ENCODE data around the gene PIP5K1C. TPM values are rescaled to one million over a fixed set of nuclear protein-coding genes. Genes with fewer than 3 reads are reported as not detected.

PIP5K1C gene
- total RNA-seq, 6 experiments from 2014 or later, result 5.3 to 9.8 (median 7.6) TPM

GRCh38 chr19:3645067-3645396 lies 55.2 kb downstream of the PIP5K1C start:
- WGBS (ENCODE audit: insufficient coverage, low coverage, low lambda C conversion rate, missing lambda C conversion rate), result no CpG with 5 or more reads among the region's 11 CpGs
- intact Hi-C loops (cut with DNase I), result no loop called here
- no peaks in the 10 kb centered on the region for H3K27me3 ChIP-seq
- H3K9me3 ChIP-seq, result no peaks in the 10 kb centered on the region
- TF ChIP-seq POLR2A (IDR thresholded peaks at IDR 0.05), result no peak
- TF ChIP-seq, protein P1, sequence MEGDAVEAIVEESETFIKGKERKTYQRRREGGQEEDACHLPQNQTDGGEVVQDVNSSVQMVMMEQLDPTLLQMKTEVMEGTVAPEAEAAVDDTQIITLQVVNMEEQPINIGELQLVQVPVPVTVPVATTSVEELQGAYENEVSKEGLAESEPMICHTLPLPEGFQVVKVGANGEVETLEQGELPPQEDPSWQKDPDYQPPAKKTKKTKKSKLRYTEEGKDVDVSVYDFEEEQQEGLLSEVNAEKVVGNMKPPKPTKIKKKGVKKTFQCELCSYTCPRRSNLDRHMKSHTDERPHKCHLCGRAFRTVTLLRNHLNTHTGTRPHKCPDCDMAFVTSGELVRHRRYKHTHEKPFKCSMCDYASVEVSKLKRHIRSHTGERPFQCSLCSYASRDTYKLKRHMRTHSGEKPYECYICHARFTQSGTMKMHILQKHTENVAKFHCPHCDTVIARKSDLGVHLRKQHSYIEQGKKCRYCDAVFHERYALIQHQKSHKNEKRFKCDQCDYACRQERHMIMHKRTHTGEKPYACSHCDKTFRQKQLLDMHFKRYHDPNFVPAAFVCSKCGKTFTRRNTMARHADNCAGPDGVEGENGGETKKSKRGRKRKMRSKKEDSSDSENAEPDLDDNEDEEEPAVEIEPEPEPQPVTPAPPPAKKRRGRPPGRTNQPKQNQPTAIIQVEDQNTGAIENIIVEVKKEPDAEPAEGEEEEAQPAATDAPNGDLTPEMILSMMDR (IDR thresholded peaks at IDR 0.05), result no peak
- no peak for DNase-seq
- H3K36me3 ChIP-seq, result peaks cover 0 to under 1% (median 0%) of the 10 kb centered on the region in 4 donors
- H3K27ac ChIP-seq, result no peak overlapping the region
- no peak overlapping the region for H3K4me3 ChIP-seq
- peak in 1 of 4 donors; percentile 1 for ATAC-seq
- peaks cover 0 to 12% (median 5%) of the 10 kb centered on the region in 4 donors for H3K4me1 ChIP-seq

DNA sequence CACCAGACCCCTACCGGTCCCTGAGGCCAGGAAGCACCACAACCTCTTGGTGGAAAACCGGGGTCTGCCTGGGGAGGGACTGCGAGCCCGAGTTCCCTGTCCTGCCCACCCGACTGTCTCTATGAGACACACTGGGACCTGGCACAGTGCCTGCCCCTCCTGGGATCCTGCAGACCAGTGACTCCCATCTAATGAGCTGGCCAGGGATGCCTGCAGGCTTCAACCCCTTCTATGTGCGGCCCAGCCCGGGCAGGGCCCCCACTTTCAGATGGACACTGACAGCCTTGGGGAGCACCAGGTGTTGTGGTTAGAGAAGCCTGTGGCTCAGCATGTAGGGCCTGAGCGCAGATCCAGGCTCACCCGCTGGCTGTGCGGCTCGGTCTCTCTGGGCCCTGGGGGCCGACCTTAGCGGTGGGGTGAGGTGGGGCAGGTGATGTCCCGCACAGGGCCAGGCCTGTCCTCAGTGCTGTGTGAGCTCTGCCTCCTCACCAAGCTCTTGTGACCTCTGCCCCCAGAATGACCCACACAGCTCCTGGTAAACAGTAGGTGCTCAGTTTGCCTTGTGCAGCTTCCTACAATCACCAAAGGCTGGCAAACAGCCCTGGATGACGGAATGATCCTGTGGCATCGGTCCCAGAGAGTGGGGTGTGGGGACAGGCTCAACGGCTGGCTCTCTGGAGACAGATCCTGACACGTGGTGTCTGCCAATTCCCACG lies 55.8 kb downstream of the PIP5K1C start:
- Histone ChIP-seq H3K27ac (peak overlapping the region in 2 of 3 donors; percentile 59 to 63), H3K9me3 (no peaks in the 10 kb centered on the region), H3K4me1 (peaks cover 0 to 12% (median 5%) of the 10 kb centered on the region in 4 donors), H3K36me3 (peaks cover 0 to 4% (median 0%) of the 10 kb centered on the region in 4 donors), H3K27me3 (no peaks in the 10 kb centered on the region), H3K4me3 (no peak overlapping the region)
- peak; percentile 87 to 95 (median 94) for DNase-seq
- no CpG with 5 or more reads among the region's 19 CpGs for WGBS (ENCODE audit: insufficient coverage, low coverage, low lambda C conversion rate, missing lambda C conversion rate)
- TF ChIP-seq, protein P1 (IDR thresholded peaks at IDR 0.05), result no peak
- no peak for TF ChIP-seq POLR2A (IDR thresholded peaks at IDR 0.05)
- intact Hi-C loops (cut with DNase I), result no loop called here
- ATAC-seq, result peak; percentile 95 to 98 (median 96)

GRCh38 chr19:3643674-3644313 lies 56.5 kb downstream of the PIP5K1C start:
- TF ChIP-seq, protein P1 (IDR thresholded peaks at IDR 0.05), result no peak
- no peak for TF ChIP-seq POLR2A (IDR thresholded peaks at IDR 0.05)
- intact Hi-C loops (cut with DNase I), result no loop called here
- WGBS (ENCODE audit: insufficient coverage, low coverage, low lambda C conversion rate, missing lambda C conversion rate), result 89% methylated on average over 4 of the region's 28 CpGs
- H3K4me3 ChIP-seq, result no peak overlapping the region
- H3K27ac ChIP-seq, result no peak overlapping the region
- no peak for DNase-seq
- ATAC-seq, result no peak
- H3K27me3 ChIP-seq, result no peaks in the 10 kb centered on the region
- no peaks in the 10 kb centered on the region for H3K9me3 ChIP-seq
- H3K36me3 ChIP-seq, result peaks cover 0 to 4% (median 0%) of the 10 kb centered on the region in 4 donors
- H3K4me1 ChIP-seq, result peaks cover 0 to 12% (median 5%) of the 10 kb centered on the region in 4 donors

- Histone ChIP-seq H3K36me3 (peaks cover 0 to 4% (median 0%) of the 10 kb centered on the region in 4 donors), H3K4me1 (peaks cover 0 to 12% (median 5%) of the 10 kb centered on the region in 4 donors), H3K4me3 (no peak overlapping the region), H3K27ac (no peak overlapping the region), H3K9me3 (no peaks in the 10 kb centered on the region), H3K27me3 (no peaks in the 10 kb centered on the region)
- DNase-seq (no peak), ATAC-seq (no peak)
- WGBS (ENCODE audit: insufficient coverage, low coverage, low lambda C conversion rate, missing lambda C conversion rate), result 83% methylated on average over 14 of the region's 36 CpGs
- intact Hi-C loops (cut with DNase I), result no loop called here
- TF ChIP-seq, protein P1 (IDR thresholded peaks at IDR 0.05), result no peak
- TF ChIP-seq POLR2A (IDR thresholded peaks at IDR 0.05), result no peak
These were observed 57.1 kb downstream of the PIP5K1C start for GRCh38 chr19:3642987-3643673.
